Prostate gland (tissue), 2 donors: ENCODE results near the gene RAB29. TPM values are rescaled to one million over a fixed set of nuclear protein-coding genes. Genes with fewer than 3 reads are reported as not detected.

ENCODE experiments used
- DNase-seq: peaks from one replicate; pipeline ENCODE4 v3.0.0-alpha.2; 2019; ENCODE audit warnings: low spot score
- H3K27ac ChIP-seq, 2 donors: fragments of 200-600 bp; sonication (generic); 2 replicates each; pipeline ENCODE4 v1.5.1; 2017 to 2019
- H3K27me3 ChIP-seq: fragments of 200-600 bp; sonication (generic); replicated peaks from 2 replicates; pipeline ENCODE4 v1.5.1; 2019; ENCODE audit not compliant: insufficient read depth
- H3K36me3 ChIP-seq, 2 donors: fragments of 200-600 bp; sonication (generic); 1 replicate in 1 of 2; 2 replicates in 1 of 2; pipeline versions ENCODE4 v1.5.1 to v1.8.1; 2017 to 2019
- H3K4me1 ChIP-seq: fragments of 200-600 bp; sonication (generic); replicated peaks from 2 replicates; pipeline ENCODE4 v1.5.1; 2019
- H3K4me3 ChIP-seq, 2 donors: fragments of 200-600 bp; sonication (generic); 2 replicates each; pipeline ENCODE4 v1.5.1; 2017 to 2019
- H3K9me3 ChIP-seq: fragments of 200-600 bp; sonication (generic); 2 replicates; pipeline ENCODE4 v1.5.1; 2017
- CTCF ChIP-seq, 4 experiments: fragments of 200-600 bp in 2 of 4; fragments of 450-650 bp in 2 of 4; sonication (generic) in 2 of 4; IDR thresholded peaks; 1 replicate in 3 of 4; 2 replicates in 1 of 4; pipeline ENCODE4 v1.5.1; 2016 to 2019; ENCODE audit warnings: antibody characterized with exemption in 4 of 4, mild to moderate bottlenecking in 2 of 4, moderate library complexity in 2 of 4
- POLR2A ChIP-seq: fragments of 450-650 bp; IDR thresholded peaks from one replicate; pipeline ENCODE4 v1.6.1; 2016; ENCODE audit warnings: antibody characterized with exemption, mild to moderate bottlenecking
- POLR2AphosphoS5 ChIP-seq: sonication (generic); formaldehyde crosslinking; IDR thresholded peaks from one replicate; pipeline ENCODE4 v1.6.1; 2017; ENCODE audit warnings: antibody characterized with exemption
- WGBS: methylation state at CpG from one replicate; pipeline ENCODE4 v1.1.5; 2018; 5-methylcytosine and 5-hydroxymethylcytosine counted together
- intact Hi-C: fragments of 100-400 bp; cut with DNase I; formaldehyde crosslinking; loops from one replicate; pipeline ENCODE4 v1.14.2; 2022
- total RNA-seq, 2 donors: library from RNA; depleted of rRNA; stranded (reverse); fragments of >200 nt; gene quantifications; one replicate each; pipeline ENCODE4 v1.1.0, GENCODE V29; 2016

The RAB29 gene
- total RNA-seq, 2 donors from 2014 or later, result 18.6 to 36.7 TPM

- TF ChIP-seq CTCF (IDR thresholded peaks at IDR 0.05) (no peak), POLR2A (no peak), POLR2AphosphoS5 (no peak)
- WGBS, result 90% methylated on average over 14 of the region's 14 CpGs
- no peaks in the 10 kb centered on the region for H3K36me3 ChIP-seq
- no peak overlapping the region for H3K4me3 ChIP-seq
- no peaks in the 10 kb centered on the region for H3K27me3 ChIP-seq
- H3K27ac ChIP-seq, result no peak overlapping the region
- H3K9me3 ChIP-seq, result no peaks in the 10 kb centered on the region
- H3K4me1 ChIP-seq, result peaks cover 8% of the 10 kb centered on the region
- DNase-seq, result no peak
- intact Hi-C loops, result no loop called here
Measured at GRCh38 chr1:205809942-205810345, 34.7 kb upstream of the RAB29 start.

- intact Hi-C loops, result no loop called here
Measured at GRCh38 chr1:205809469-205809868, 34.2 kb upstream of the RAB29 start.

GRCh38 chr1:205805082-205805711 is 29.9 kb upstream of the RAB29 start:
- Histone ChIP-seq H3K27ac (no peak overlapping the region), H3K4me1 (no peaks in the 10 kb centered on the region), H3K36me3 (no peaks in the 10 kb centered on the region), H3K9me3 (no peaks in the 10 kb centered on the region), H3K4me3 (no peak overlapping the region), H3K27me3 (no peaks in the 10 kb centered on the region)
- no peak for DNase-seq
- 66% methylated on average over 5 of the region's 5 CpGs for WGBS
- intact Hi-C loops, result no loop called here
- TF ChIP-seq CTCF (IDR thresholded peaks at IDR 0.05), result no peak
- no peak for TF ChIP-seq POLR2AphosphoS5
- no peak for TF ChIP-seq POLR2A

More at GRCh38 chr1:205809469-205809868, 34.2 kb upstream of the RAB29 start:
- TF ChIP-seq POLR2AphosphoS5 (no peak), CTCF (IDR thresholded peaks at IDR 0.05) (no peak), POLR2A (no peak)
- 75% methylated on average over 3 of the region's 3 CpGs for WGBS
- H3K36me3 ChIP-seq, result no peaks in the 10 kb centered on the region
- peaks cover 8% of the 10 kb centered on the region for H3K4me1 ChIP-seq
- DNase-seq, result no peak
- no peak overlapping the region for H3K4me3 ChIP-seq
- H3K27ac ChIP-seq, result no peak overlapping the region
- H3K27me3 ChIP-seq, result no peaks in the 10 kb centered on the region
- H3K9me3 ChIP-seq, result no peaks in the 10 kb centered on the region

- WGBS, result 100% methylated on average over 2 of the region's 2 CpGs
- Histone ChIP-seq H3K27ac (no peak overlapping the region), H3K36me3 (no peaks in the 10 kb centered on the region), H3K9me3 (no peaks in the 10 kb centered on the region), H3K4me3 (no peak overlapping the region), H3K27me3 (no peaks in the 10 kb centered on the region), H3K4me1 (no peaks in the 10 kb centered on the region)
- intact Hi-C loops, result no loop called here
- DNase-seq, result no peak
- no peak for TF ChIP-seq CTCF (IDR thresholded peaks at IDR 0.05)
- no peak for TF ChIP-seq POLR2A
- TF ChIP-seq POLR2AphosphoS5, result no peak
Measured at GRCh38 chr1:205804605-205805004, 29.3 kb upstream of the RAB29 start.

- Histone ChIP-seq H3K27me3 (no peaks in the 10 kb centered on the region), H3K27ac (no peak overlapping the region), H3K36me3 (peaks cover 0 to 4% of the 10 kb centered on the region in 2 donors), H3K4me3 (no peak overlapping the region), H3K9me3 (no peaks in the 10 kb centered on the region), H3K4me1 (no peaks in the 10 kb centered on the region)
- TF ChIP-seq POLR2AphosphoS5 (no peak), POLR2A (no peak), CTCF (IDR thresholded peaks at IDR 0.05) (no peak)
- no peak for DNase-seq
- intact Hi-C loops, result no loop called here
- WGBS, result 72% methylated on average over 4 of the region's 4 CpGs
Measured at GRCh38 chr1:205803986-205804385, 28.7 kb upstream of the RAB29 start.
